Activated CD4-positive, alpha-beta T cell treated with anti-CD3 and anti-CD28 coated beads, Interleukin-2, amount 50 U/mL, for 4 hours (primary cell): Measurements from ENCODE around the gene PARD6G.

ENCODE experiments used
- DNase-seq, 2 experiments: peaks; one replicate each; pipeline ENCODE4 v3.0.0-alpha.2; 2020

PARD6G gene

GRCh38 chr18:80143881-80144280 is 103.4 kb downstream of the PARD6G start:
- DNase-seq: no peak

- no peak for DNase-seq
Measured at GRCh38 chr18:80140455-80140985, 106.8 kb downstream of the PARD6G start.

GRCh38 chr18:80137976-80138375 is 109.3 kb downstream of the PARD6G start:
- DNase-seq: no peak

- DNase-seq: no peak
Measured at GRCh38 chr18:80137137-80137536, 110.2 kb downstream of the PARD6G start.

GRCh38 chr18:80136679-80137078 is 110.6 kb downstream of the PARD6G start:
- no peak for DNase-seq

- DNase-seq: no peak
Measured at GRCh38 chr18:80135136-80135535, 112.2 kb downstream of the PARD6G start.

GRCh38 chr18:80133124-80133523 is 114.2 kb downstream of the PARD6G start:
- no peak for DNase-seq

GRCh38 chr18:80132180-80132812 is 115.0 kb downstream of the PARD6G start:
- DNase-seq: no peak

GRCh38 chr18:80130555-80130954 is 116.8 kb downstream of the PARD6G start:
- no peak for DNase-seq

GRCh38 chr18:80129672-80130367 is 117.5 kb downstream of the PARD6G start:
- DNase-seq: no peak

GRCh38 chr18:80127635-80128034 is 119.7 kb downstream of the PARD6G start:
- no peak for DNase-seq

GRCh38 chr18:80126797-80127196 is 120.5 kb downstream of the PARD6G start:
- no peak for DNase-seq

GRCh38 chr18:80124131-80124530 is 123.2 kb downstream of the PARD6G start:
- DNase-seq: no peak

GRCh38 chr18:80120932-80121331 is 126.4 kb downstream of the PARD6G start:
- no peak for DNase-seq

GRCh38 chr18:80119111-80119510 is 128.2 kb downstream of the PARD6G start:
- no peak for DNase-seq

- DNase-seq: no peak
Measured at GRCh38 chr18:80115035-80115434, 132.3 kb downstream of the PARD6G start.

GRCh38 chr18:80112624-80113248 is 134.6 kb downstream of the PARD6G start:
- no peak for DNase-seq

- peak in 1 of 2 experiments; percentile 10 for DNase-seq
Measured at GRCh38 chr18:80109676-80110078, 137.6 kb downstream of the PARD6G start.

- DNase-seq: peak; percentile 78 to 82
Measured at GRCh38 chr18:80108739-80109675, 138.3 kb downstream of the PARD6G start, which contains the start of gene ADNP2. Gene ADNP2, plus strand, starts transcription at chr18:80109262. Its CDS starts 8,281 bp downstream, at chr18:80117543.

GRCh38 chr18:80108121-80108536 is 139.2 kb downstream of the PARD6G start:
- DNase-seq: no peak

GRCh38 chr18:80107426-80107825 is 139.9 kb downstream of the PARD6G start:
- DNase-seq: no peak
